GM21576 (cell line): ENCODE measurements around the gene TFCP2L1.
"Not testable (repeated sequence)": the region's sequence is repeated elsewhere in the genome, so short reads cannot be mapped to it uniquely, and the experiment has no call there.

Experiments used
- ATAC-seq: cut with Tn5 transposase; IDR thresholded peaks from one replicate; pipeline ENCODE4 v1.9.1; 2021; ENCODE audit warnings: mild to moderate bottlenecking, moderate library complexity; ENCODE audit not compliant: unreplicated experiment

TFCP2L1 gene

DNA sequence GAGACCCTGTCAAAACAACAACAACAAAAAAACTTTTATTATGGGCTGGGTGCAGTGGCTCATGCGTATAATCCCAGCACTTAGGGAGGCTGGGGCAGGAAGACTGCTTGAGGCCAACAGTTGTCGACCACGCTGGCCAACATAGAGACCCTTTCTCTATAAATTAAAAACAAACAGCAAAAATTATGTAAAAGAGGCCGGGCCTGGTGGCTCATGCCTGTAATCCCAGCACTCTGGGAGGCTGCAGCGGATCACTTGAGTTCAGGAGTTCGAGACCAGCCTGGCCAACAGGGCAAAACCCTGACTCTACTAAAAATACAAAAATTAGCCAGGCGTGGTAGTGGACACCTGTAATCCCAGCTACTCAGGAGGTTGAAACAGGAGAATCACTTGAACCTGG lies 15.6 kb downstream of the TFCP2L1 start:
- ATAC-seq, result not testable (repeated sequence)

DNA sequence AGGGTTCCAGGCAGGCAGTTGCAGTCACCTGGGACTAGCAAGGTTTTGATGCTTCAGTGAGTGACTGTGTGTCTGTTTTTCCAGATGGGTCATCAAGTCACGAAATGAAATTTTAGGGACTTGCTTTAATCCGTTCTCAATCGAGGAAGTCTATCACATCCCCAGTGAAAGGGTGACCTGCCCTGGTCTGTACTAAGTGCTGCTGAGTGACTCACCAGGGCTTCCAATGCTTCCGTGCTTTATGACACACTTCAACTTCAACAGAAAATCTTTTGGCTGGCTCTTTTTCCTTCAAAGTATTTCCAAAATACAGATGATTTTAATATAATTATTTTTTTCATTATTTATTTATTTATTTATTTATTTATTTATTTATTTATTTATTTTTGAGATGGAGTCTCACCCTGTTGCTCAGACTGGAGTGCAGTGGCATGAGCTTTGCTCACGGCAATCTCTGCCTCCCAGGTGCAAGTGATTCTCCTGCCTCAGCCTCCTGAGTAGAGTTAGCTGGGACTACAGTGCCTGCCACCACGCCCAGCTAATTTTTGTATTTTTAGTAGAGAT lies 18.4 kb downstream of the TFCP2L1 start:
- ATAC-seq, result no peak

DNA sequence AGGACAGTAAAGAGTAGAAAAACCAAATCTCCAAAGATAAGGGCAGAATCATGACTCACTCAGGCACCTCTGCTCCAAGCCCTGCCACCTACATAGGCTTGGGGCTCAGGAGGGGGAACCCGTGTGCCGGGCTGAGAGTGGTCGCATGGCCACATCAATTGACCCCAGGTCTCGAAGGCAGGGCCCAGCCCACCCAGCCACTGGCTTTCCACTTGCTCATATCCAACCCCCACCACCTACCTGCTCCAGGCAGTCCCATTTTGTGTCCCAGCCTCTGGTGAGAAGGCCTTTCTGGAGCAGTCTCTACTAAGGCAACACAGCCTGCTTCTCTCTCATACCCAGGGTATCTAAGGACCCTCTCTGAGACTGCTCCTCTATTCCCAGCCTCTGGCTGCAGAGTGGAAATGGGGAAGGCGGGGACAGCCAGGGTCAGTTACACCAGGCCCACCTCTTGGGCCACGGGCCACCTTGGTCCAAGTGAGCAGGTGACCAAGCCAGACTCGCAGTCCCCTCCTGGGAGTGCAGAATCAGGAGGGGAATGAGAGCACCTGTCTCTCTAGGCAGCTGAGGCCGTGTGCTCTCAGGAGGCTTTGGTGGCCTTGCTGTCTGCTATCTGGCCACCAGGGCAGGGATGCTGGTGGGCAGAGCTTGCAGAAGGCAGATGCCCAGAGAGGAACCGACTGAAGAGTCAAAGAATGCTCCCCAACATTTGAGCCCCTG lies 20.8 kb downstream of the TFCP2L1 start:
- no peak for ATAC-seq

DNA sequence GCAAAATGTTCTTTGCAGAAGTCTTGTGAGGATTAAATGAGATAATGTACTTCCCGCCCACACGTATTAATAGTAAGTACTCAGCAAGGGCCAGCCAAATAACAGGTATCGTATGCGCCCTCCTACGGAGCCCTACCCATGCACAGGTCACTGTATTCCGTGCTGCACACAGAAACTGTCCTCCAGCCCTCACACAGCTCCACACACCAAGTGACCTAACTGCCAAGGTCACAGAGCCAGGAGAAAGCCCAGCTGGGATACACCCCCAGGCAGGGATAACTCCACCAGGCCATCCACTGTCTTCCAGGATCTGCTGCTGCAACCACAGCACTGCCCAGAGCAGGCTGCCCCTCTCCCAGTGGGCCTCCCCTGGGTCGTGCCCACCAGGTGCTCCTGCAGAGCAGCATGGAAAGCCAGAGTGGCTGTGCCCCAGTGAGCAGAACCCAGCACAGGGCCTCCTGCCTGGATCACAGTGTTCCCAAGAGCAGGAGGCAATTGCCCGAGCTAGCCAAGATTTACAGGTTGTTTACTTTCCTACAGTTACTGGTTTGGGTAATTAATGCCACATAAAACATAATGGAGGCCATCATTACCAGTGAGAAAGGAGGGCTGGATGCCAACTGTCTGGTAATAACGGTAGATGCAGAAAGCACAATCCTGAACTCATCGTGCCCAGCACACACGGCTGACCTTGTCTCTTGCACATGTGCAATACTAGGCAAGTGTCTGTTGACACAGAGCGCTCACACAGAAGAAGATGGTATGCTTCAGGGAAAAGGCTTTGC lies 24.4 kb downstream of the TFCP2L1 start:
- ATAC-seq, result no peak

DNA sequence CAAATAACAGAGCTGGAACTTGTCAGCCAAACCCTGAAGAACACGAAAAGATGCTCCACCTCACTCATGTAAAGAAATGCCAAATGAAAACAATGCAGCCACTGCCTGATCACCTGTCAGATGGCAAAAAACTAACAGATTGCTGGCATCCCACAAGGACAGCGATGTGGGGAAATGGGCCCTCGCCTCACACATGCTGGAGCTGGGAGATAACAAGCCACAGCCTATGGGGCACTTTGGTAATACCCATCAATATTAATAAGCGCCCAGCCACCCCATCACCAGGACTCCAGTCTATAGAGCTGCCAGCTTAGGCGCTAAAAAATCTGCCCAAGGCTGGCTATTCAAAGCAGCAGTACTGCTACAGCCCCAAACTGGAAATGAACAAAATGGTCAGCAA lies 27.0 kb downstream of the TFCP2L1 start:
- no peak for ATAC-seq

DNA sequence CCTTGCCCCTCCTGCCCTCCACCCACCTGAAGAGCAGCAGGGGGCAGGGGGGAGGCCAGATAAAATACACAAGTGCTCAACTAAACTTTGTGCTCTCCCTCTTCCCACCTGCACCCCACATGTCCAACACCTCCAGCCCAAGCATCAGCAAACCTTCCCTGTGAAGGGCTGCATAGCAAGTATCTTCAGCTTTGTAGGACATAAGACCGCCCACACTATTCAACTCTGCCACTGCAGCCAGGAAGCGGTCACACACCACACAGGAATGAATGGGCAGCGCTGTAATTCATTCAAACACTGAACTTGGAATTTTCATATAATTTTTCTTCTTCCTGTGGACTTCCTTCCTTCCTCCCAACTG lies 27.5 kb downstream of the TFCP2L1 start:
- no peak for ATAC-seq

DNA sequence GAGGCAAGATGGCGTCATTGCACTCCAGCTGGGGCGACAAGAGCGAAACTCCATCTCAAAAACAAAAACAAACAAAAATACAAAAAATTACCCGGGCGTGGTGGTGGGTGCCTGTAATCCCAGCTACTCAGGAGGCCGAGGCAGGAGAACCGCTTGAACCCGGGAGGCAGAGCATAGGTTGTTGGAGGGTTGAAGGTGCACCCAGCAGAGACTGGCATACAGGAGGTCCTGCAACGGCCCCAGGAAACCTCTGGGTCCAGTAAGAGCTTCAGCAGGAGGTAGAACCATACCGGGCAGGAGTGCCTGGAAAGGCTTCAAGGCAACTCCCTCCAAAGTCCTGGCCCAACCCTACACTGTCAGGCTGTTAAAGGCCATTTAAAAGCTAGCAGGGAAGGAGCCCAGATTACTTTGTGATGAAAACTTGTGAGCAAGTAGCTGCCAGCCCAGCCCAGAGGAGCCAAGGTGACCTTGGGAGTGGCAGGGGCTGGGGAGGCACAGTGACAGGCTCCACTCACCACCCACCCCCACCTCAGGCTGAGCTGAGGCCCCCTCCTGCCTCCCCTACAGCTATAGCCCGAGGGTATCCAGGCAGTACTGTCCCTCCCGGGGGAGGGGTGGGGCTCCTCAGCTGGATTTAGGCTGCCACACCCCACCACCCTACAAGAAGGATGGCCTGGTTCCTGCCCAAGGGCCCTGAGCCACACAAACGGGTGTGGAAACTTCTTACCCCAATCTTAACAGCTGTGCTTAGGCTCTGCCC lies 28.1 kb downstream of the TFCP2L1 start:
- no peak for ATAC-seq

DNA sequence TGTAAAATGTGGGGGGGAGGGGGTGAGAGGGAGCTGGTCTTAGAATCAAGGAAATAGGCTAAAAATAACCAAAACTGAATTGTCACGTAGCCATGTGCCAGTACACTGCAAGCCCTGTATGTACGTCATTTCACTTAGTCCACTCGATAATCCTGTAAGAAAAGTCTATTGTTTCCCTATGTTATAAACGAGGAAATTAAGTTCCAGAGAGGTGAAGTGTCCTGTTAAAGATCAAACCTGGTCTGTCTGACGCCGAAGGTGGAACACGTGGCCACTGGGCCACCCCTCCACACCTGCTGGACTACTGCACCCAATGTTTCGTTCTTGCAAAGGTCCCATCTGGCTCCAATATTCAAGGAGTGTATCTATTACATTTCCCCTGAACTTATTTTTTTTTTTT lies 29.6 kb downstream of the TFCP2L1 start:
- ATAC-seq, result no peak

DNA sequence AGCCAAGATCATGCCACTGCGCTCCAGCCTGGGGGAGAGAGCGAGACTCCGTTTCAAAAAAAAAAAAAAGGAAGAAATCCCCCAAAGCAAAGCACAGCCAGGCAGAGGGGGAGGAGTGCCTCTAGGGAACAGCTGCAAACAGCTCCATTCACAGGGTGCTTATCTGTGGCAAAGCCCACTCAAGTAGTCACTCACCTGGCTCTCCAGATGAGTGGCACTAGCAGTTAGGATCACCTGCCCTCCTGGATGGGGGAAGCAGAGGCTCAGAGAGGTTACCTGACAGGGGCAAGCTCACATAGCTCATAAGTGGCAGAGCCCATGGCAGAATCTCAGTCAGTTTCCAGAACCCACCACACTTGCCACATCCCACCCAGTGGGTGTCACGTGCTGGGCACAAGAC lies 30.3 kb downstream of the TFCP2L1 start:
- no peak for ATAC-seq

DNA sequence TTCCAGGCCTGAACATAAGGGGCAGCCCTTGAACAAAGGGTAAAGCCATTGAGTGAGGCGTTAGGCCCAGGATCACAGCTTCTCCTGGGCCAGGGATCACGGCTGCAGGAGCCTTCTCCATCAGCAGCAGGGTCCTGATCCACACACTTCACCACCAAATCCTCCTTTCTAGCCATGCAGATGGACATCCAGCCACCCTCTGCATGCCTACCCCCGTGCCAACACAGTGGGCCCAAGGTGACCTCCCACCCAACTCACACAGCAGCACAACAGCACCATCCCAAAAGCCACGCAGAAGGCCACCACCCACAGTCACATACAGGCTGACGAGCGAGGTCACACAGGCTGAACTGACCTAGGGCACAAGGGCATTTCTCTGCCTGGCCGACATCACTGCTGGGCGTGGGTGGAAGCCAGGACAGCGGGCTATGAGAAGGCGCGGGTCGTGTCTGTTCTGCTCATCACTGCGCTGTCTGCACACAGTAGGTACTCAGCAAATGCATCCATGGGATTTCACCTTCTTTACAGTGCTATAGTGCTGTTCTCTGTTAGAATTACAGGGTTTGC lies 31.2 kb downstream of the TFCP2L1 start:
- ATAC-seq, result no peak

DNA sequence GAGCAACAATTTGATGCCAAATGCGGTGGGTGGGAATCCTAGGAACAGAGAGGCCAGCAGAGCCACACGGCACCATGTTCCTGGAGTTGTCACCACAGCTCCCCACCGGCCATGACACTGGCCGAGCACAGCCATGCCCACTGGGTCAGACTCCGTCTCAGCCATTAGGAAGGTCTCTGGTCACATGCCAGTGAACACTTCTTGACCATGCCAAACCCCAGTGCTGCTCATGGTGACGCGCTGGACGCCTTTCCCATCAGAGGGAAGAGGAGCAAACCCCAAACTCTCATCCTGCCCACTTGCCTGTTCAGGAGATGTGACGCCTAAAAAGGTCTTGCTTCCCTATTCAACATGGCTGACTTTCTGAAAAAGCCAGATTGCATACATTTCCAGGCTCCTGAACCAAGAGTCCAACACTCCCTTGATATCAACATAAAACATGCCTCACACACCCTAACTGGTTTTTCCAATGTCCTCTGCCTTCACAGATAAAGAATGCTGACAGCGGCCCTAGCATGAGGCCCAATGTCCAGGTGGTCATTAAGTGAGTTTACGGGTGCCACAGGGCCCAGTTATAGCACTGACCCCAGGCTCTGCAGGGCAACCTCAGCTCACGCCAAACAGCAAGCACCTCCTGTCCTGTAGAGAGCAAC lies 31.9 kb downstream of the TFCP2L1 start:
- ATAC-seq, result no peak

DNA sequence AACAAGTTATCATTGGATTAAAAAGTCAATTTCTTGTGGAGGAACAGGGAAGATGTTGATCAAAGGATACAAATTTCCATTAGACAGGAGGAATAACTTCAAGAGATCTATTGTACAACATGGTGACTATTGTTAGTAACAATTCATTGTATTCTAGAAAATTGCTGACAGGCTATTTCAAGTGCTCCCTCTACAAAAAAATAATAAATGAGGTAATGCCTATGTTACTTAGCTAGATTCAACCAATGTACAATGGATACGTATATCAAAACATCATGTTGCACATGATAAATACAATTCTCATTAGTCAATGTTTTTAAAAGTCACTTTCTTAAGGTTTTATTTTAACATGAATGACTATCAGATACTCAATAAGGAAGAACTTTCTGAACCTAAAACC lies 33.5 kb downstream of the TFCP2L1 start:
- ATAC-seq, result no peak

DNA sequence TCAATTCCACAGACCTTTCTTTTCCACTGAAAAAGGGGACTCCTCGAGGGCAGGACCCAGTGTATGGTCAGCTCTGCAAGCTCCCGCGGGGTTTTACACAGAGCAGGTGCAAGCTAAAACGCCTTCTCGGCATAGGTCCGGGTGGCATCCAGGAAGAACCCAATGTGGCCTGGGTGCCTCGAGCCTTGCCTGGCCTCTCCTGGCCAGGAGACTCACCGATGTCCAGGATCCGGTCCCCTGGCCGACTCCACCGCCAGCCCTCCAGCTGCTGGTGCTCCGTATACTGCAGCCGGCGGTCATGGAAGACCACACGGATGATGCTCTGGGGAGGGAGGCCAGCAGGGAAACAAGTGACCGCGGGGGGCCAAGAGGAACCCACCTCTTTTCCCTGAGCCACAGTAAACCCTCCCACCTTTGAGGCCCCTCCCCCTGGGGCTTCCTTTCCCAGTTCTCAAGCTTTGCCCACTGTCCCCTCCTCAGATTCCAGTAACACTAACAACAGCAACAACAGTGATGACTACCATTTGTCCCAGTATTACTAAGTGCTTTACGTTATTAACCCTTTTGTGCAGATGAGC lies 36.1 kb downstream of the TFCP2L1 start:
- ATAC-seq, result no peak

DNA sequence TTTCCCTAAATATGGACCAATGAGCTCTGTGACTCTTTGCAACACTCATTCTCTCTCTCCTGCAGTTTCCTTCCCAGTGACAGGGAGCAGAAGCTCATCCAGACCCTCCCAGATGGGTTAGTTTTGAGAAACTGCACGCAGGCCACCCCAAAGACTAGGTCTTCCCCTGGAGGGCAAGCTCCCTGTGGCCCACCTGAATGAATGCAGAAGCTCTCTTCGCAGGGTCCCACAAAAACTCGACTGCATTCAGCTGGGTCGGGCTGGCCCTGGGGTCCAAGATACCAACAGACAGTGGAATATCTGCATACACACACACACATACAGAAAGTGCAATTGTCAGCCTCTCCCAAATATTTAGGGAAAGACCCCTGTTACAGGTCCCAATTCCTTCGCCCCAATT lies 37.0 kb downstream of the TFCP2L1 start:
- ATAC-seq, result no peak

DNA sequence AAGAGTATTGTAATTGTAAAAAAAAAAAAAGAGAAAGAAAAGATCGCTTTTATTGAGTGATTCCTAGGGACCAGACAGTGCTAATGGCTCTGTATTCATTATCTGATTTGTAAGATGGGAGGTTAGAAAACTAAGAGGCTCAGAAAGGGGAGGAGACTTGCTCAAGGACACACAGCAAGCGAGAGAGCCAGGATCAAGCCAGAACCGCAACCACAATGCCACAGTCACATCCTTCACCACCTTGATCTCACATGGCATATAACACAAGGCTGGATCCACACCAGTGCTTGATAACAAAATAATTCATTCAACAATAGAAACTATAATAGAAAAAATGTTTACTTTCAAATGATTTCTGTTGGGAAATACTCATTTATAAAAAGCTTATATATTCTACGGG lies 37.5 kb downstream of the TFCP2L1 start:
- no peak for ATAC-seq

DNA sequence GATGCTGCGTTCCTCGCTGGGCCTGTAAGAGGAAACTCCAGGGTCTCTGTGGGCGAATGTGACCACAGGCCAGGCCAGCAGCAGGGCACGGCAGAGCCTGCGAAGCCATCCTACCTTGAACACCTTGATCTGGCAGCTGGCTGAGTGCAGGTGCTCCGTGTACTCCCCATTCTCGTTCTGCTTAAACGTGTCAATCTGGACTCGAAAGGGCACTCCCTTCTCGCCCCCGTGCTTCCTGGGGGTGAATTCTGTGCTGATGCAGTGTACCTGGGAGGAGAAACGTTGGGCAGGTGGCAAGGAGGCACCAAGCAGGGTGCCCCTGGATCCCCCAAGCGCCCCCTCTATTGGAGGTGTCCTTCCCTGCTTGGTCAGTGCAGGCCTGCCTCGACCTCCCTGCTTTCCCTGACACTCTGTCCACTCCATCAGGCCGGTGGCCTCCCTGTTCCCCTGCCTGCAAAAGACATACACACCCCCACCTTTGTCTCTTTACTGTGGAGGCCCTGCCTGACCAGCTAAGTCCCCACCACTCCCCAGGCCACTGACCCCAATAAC lies 38.2 kb downstream of the TFCP2L1 start:
- no peak for ATAC-seq

DNA sequence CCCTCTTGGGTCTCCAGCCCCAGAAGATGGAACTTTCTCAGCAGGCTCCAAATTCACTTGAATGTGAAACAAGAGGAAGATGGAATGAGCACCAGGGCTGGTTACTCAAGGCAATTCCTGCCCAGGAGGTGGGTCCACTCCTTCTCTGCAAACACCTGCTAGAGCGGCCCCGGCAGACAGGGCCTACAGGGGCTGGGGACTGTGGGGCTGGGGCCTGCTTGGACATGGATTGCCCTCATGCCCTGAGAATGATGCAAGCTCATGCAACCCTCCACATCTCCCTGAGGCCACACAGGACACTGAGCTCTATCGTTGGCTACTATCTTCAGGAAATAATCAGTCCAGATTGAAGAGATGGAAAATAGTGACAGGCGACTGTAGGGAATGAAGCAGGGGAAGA lies 39.1 kb downstream of the TFCP2L1 start:
- ATAC-seq, result no peak

DNA sequence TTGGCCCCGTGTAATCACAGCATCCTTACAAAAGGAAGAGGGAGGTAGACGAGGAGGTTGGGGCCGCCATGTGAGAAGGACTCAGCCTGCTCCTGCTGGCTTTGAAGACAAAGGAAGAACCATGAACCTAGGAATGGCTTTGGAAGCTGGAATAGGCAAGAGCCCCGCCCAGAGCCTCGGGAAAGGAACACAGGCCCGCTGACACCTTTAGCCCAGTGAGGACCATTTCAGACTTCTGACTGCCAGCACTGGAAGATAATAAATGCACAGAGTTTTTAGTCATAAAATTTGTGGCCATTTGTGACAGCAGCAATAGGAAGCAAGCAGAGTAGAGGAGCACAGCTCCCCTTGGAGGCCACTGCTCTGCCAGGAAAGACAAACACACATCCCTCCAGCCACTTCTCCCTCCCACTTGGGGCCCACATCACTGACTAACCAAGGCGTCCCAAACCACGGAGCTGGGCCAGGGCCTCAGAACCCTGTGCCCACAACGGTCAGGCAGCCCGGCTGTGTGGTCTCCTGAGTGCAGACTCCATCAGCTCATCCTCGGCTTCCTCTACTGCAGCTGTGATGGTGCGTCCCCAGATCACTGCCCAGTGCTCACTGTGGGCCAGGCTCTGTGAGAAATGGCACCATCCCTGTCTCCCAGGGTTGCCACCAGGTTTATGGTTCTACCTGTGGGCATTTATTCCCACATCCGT lies 39.7 kb downstream of the TFCP2L1 start:
- ATAC-seq, result no peak

DNA sequence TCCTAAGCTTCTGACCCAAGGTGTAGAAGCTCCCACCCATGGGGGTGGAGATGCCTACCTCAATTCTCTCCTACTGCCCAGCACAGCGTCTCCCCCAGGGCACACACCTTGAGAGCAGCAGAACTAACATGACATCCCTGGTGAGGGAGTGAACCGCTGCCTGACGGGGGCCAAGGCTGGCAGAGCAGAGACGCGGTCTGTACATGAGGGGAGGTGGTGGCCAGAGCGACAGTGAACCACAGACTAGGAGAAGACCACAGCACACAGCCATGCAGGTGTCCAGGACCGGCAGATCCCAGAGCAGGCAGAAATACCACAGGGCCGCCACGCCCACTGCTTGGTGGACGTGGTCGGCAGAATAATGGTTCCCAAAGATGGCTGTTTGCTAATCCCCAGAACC lies 40.4 kb downstream of the TFCP2L1 start:
- no peak for ATAC-seq
